Neutrophil (primary cell): ENCODE data around the gene PTGIS.

Experiments used
- H3K27ac ChIP-seq: fragments of 200-600 bp; sonication (generic); 2 replicates; pipeline ENCODE4 v1.5.1; 2016; ENCODE audit warnings: mild to moderate bottlenecking, moderate library complexity
- H3K27me3 ChIP-seq: fragments of 200-600 bp; sonication (generic); 2 replicates; pipeline ENCODE4 v1.6.0; 2016; ENCODE audit warnings: mild to moderate bottlenecking
- H3K36me3 ChIP-seq: fragments of 200-600 bp; sonication (generic); 2 replicates; pipeline ENCODE4 v1.5.1; 2017
- H3K4me1 ChIP-seq, 2 experiments: fragments of 200-600 bp in 1 of 2; sonication (generic) in 1 of 2; 1 replicate in 1 of 2; 2 replicates in 1 of 2; pipeline versions ENCODE4 v1.5.1 to v1.6.1; 2013 to 2016; ENCODE audit warnings: low read depth in 1 of 2, low read length in 1 of 2, mild to moderate bottlenecking in 1 of 2, moderate library complexity in 1 of 2; ENCODE audit not compliant: control insufficient read depth in 1 of 2, insufficient read depth in 1 of 2
- H3K4me3 ChIP-seq, 2 experiments: fragments of 200-600 bp in 1 of 2; sonication (generic) in 1 of 2; 1 replicate in 1 of 2; 2 replicates in 1 of 2; pipeline ENCODE4 v1.5.1; 2013 to 2016; ENCODE audit warnings: low read depth in 1 of 2, low read length in 1 of 2, mild to moderate bottlenecking in 1 of 2, moderate library complexity in 1 of 2
- H3K9me3 ChIP-seq: fragments of 200-600 bp; sonication (generic); 2 replicates; pipeline ENCODE4 v1.5.1; 2016
- CTCF ChIP-seq: fragments of 200-600 bp; sonication (generic); IDR thresholded peaks from 2 replicates; pipeline ENCODE4 v1.5.1; 2016; ENCODE audit warnings: antibody characterized with exemption

The PTGIS gene

GRCh38 chr20:49526568-49526967 is 41.4 kb downstream of the PTGIS start:
- no peak overlapping the region for H3K27ac ChIP-seq
- no peaks in the 10 kb centered on the region for H3K36me3 ChIP-seq
- H3K4me3 ChIP-seq = no peak overlapping the region
- H3K4me1 ChIP-seq = no peaks in the 10 kb centered on the region
- no peak for TF ChIP-seq CTCF
- peaks cover 29% of the 10 kb centered on the region for H3K27me3 ChIP-seq
- no peaks in the 10 kb centered on the region for H3K9me3 ChIP-seq

GRCh38 chr20:49526056-49526455 is 41.9 kb downstream of the PTGIS start:
- Histone ChIP-seq H3K36me3 (no peaks in the 10 kb centered on the region), H3K27ac (no peak overlapping the region), H3K27me3 (peaks cover 31% of the 10 kb centered on the region), H3K4me3 (no peak overlapping the region), H3K9me3 (no peaks in the 10 kb centered on the region), H3K4me1 (no peaks in the 10 kb centered on the region)
- TF ChIP-seq CTCF = no peak

GRCh38 chr20:49523767-49524360 is 44.1 kb downstream of the PTGIS start:
- Histone ChIP-seq H3K27ac (no peak overlapping the region), H3K36me3 (no peaks in the 10 kb centered on the region), H3K27me3 (peaks cover 22% of the 10 kb centered on the region), H3K4me3 (no peak overlapping the region), H3K9me3 (no peaks in the 10 kb centered on the region), H3K4me1 (no peaks in the 10 kb centered on the region)
- TF ChIP-seq CTCF = no peak

GRCh38 chr20:49521356-49521755 is 46.6 kb downstream of the PTGIS start:
- no peak for TF ChIP-seq CTCF
- Histone ChIP-seq H3K36me3 (no peaks in the 10 kb centered on the region), H3K9me3 (no peaks in the 10 kb centered on the region), H3K27ac (no peak overlapping the region), H3K27me3 (peaks cover 29% of the 10 kb centered on the region), H3K4me1 (no peaks in the 10 kb centered on the region), H3K4me3 (no peak overlapping the region)

GRCh38 chr20:49519777-49520359 is 48.1 kb downstream of the PTGIS start:
- Histone ChIP-seq H3K4me3 (no peak overlapping the region), H3K27me3 (peaks cover 37% of the 10 kb centered on the region), H3K4me1 (no peaks in the 10 kb centered on the region), H3K27ac (no peak overlapping the region), H3K36me3 (no peaks in the 10 kb centered on the region), H3K9me3 (no peaks in the 10 kb centered on the region)
- TF ChIP-seq CTCF = no peak
